GM23338 (cell line): ENCODE measurements around the gene RUBCN. TPM values are rescaled to one million over a fixed set of nuclear protein-coding genes. Genes with fewer than 3 reads are reported as not detected.

Experiments
- ATAC-seq: fragments of 200-7000 bp; cut with Tn5 transposase; 3 replicates; pipeline ENCODE4 v1.9.1; 2020
- DNase-seq: peaks from one replicate; pipeline ENCODE4 v3.0.0-alpha.2; 2015; ENCODE audit warnings: low spot score
- H2AFZ ChIP-seq: fragments of 200-600 bp; sonication (generic); 2 replicates; pipeline ENCODE4 v1.8.0; 2016; ENCODE audit warnings: antibody characterized with exemption, mild to moderate bottlenecking, moderate library complexity
- H3F3A ChIP-seq: fragments of 200-600 bp; sonication (generic); replicated peaks from 2 replicates; pipeline ENCODE4 v1.8.0; 2017; ENCODE audit warnings: antibody characterized with exemption, mixed run types, low read depth
- H3K27ac ChIP-seq: fragments of 200-600 bp; sonication (generic); 2 replicates; pipeline ENCODE4 v1.6.1; 2016; ENCODE audit warnings: low read depth
- H3K27me3 ChIP-seq: fragments of 200-600 bp; sonication (generic); 2 replicates; pipeline ENCODE4 v1.8.0; 2016; ENCODE audit warnings: mild to moderate bottlenecking, mixed run types, moderate library complexity; ENCODE audit not compliant: insufficient read depth
- H3K36me3 ChIP-seq: fragments of 200-600 bp; sonication (generic); 2 replicates; pipeline ENCODE4 v1.8.0; 2016; ENCODE audit warnings: mild to moderate bottlenecking; ENCODE audit not compliant: insufficient read depth
- H3K4me1 ChIP-seq: fragments of 200-600 bp; sonication (generic); 2 replicates; pipeline ENCODE4 v1.8.0; 2016; ENCODE audit warnings: mild to moderate bottlenecking, moderate library complexity; ENCODE audit not compliant: insufficient read depth
- H3K4me2 ChIP-seq: fragments of 200-600 bp; sonication (generic); 2 replicates; pipeline ENCODE4 v1.7.1; 2017; ENCODE audit warnings: mixed run types
- H3K4me3 ChIP-seq: fragments of 200-600 bp; sonication (generic); 2 replicates; pipeline ENCODE4 v1.6.1; 2016; ENCODE audit warnings: mixed run types
- H3K79me2 ChIP-seq: fragments of 200-600 bp; sonication (generic); replicated peaks from 2 replicates; pipeline ENCODE4 v1.8.0; 2017; ENCODE audit warnings: mild to moderate bottlenecking; ENCODE audit not compliant: insufficient read depth
- H3K9me2 ChIP-seq: fragments of 200-600 bp; sonication (generic); 2 replicates; pipeline ENCODE4 v1.8.0; 2017; ENCODE audit not compliant: insufficient read depth
- H4K20me1 ChIP-seq: fragments of 200-600 bp; sonication (generic); replicated peaks from 2 replicates; pipeline ENCODE4 v1.8.0; 2017; ENCODE audit warnings: mild to moderate bottlenecking; ENCODE audit not compliant: insufficient read depth
- H3K27ac Mint-ChIP-seq: 2 replicates; pipeline ENCODE4 v1.8.0; 2020; ENCODE audit warnings: inconsistent platforms, mild to moderate bottlenecking, moderate library complexity, mixed read lengths
- H3K27me3 Mint-ChIP-seq: 3 replicates; pipeline ENCODE4 v1.8.0; 2022; ENCODE audit warnings: low read depth, mild to moderate bottlenecking, moderate library complexity, mixed read lengths, inconsistent platforms; ENCODE audit not compliant: insufficient read depth, poor library complexity
- H3K36me3 Mint-ChIP-seq: 3 replicates; pipeline ENCODE4 v1.8.0; 2021; ENCODE audit warnings: low read depth, mild to moderate bottlenecking, inconsistent platforms, moderate library complexity, mixed read lengths
- H3K4me1 Mint-ChIP-seq: 3 replicates; pipeline ENCODE4 v1.8.0; 2020; ENCODE audit warnings: mild to moderate bottlenecking, inconsistent platforms, mixed read lengths
- H3K4me3 Mint-ChIP-seq: 3 replicates; pipeline ENCODE4 v1.8.0; 2021; ENCODE audit warnings: moderate library complexity, mild to moderate bottlenecking, inconsistent platforms, mixed read lengths
- H3K9me3 Mint-ChIP-seq: 3 replicates; pipeline ENCODE4 v1.8.0; 2020; ENCODE audit warnings: moderate library complexity, mild to moderate bottlenecking, inconsistent platforms, mixed read lengths
- CREB1 ChIP-seq: fragments of 250-450 bp; sonication (Bioruptor Pico); IDR thresholded peaks from 2 replicates; pipeline ENCODE4 v1.5.0; 2020; ENCODE audit warnings: low read depth, mild to moderate bottlenecking, moderate library complexity
- EZH2 ChIP-seq: fragments of 200-600 bp; sonication (generic); IDR thresholded peaks from one replicate; pipeline ENCODE4 v1.8.0; 2017; ENCODE audit warnings: antibody characterized with exemption, mild to moderate bottlenecking, low read depth; ENCODE audit not compliant: unreplicated experiment
- EZH2phosphoT487 ChIP-seq: fragments of 200-600 bp; sonication (generic); IDR thresholded peaks from one replicate; pipeline ENCODE4 v1.8.1; 2018; ENCODE audit warnings: antibody characterized with exemption; ENCODE audit not compliant: unreplicated experiment
- JUNB ChIP-seq: IDR thresholded peaks from one replicate; pipeline ENCODE4 v1.6.1; 2016; ENCODE audit warnings: antibody characterized with exemption; ENCODE audit not compliant: unreplicated experiment
- NANOG ChIP-seq: IDR thresholded peaks from 2 replicates; pipeline ENCODE4 v1.6.1; 2016; ENCODE audit warnings: antibody characterized with exemption, borderline replicate concordance
- POLR2AphosphoS5 ChIP-seq: IDR thresholded peaks from 2 replicates; pipeline ENCODE4 v1.6.1; 2016; ENCODE audit warnings: antibody characterized with exemption, low read depth
- STAT1 ChIP-seq: IDR thresholded peaks from one replicate; pipeline ENCODE4 v1.6.1; 2016; ENCODE audit warnings: antibody characterized with exemption; ENCODE audit not compliant: unreplicated experiment
- ZNF114 ChIP-seq: fragments of 250-450 bp; sonication (Bioruptor Pico); IDR thresholded peaks from 2 replicates; pipeline ENCODE4 v1.5.0; 2020; ENCODE audit warnings: mild to moderate bottlenecking, moderate library complexity
- ZNF331 ChIP-seq: fragments of 250-450 bp; sonication (Bioruptor Pico); IDR thresholded peaks from 2 replicates; pipeline ENCODE4 v1.5.0; 2020; ENCODE audit warnings: low read depth, mild to moderate bottlenecking, moderate library complexity
- polyA plus RNA-seq: library from polyadenylated mRNA; unstranded; fragments of >200 nt; fragmentation: Nextera tagmentation; extraction: Ambion mirVana; gene quantifications from 2 replicates; pipeline ENCODE4 v1.2.1, GENCODE V29; 2016
- total RNA-seq: library from RNA; depleted of rRNA; stranded (reverse); fragments of >200 nt; shearing (Covaris generic); gene quantifications from 2 replicates; pipeline ENCODE4 v1.2.3, GENCODE V29; 2014
- TF ChIP-seq, protein P1 (sequence below): IDR thresholded peaks from 2 replicates; pipeline ENCODE4 v1.6.1; 2016; ENCODE audit warnings: antibody characterized with exemption
- TF ChIP-seq, protein P2 (sequence below): fragments of 250-450 bp; sonication (Bioruptor Pico); IDR thresholded peaks from 2 replicates; pipeline ENCODE4 v1.5.0; 2020; ENCODE audit warnings: mild to moderate bottlenecking, moderate library complexity
- TF ChIP-seq, protein P3 (sequence below), 2 experiments: fragments of 200-600 bp in 1 of 2; sonication (generic) in 1 of 2; conservative IDR thresholded peaks; 2 replicates each; pipeline versions ENCODE4 v1.5.1 to v1.6.1; 2016 to 2017; ENCODE audit warnings: antibody characterized with exemption in 2 of 2, low read depth in 2 of 2, mild to moderate bottlenecking in 2 of 2, moderate library complexity in 1 of 2
- TF ChIP-seq, protein P4 (sequence below): IDR thresholded peaks from one replicate; pipeline ENCODE4 v1.6.1; 2018; ENCODE audit warnings: antibody characterized with exemption; ENCODE audit not compliant: unreplicated experiment

Gene RUBCN
- total and polyA plus RNA-seq, 2 experiments from 2014 or later: 13.1 to 33.2 TPM

DNA sequence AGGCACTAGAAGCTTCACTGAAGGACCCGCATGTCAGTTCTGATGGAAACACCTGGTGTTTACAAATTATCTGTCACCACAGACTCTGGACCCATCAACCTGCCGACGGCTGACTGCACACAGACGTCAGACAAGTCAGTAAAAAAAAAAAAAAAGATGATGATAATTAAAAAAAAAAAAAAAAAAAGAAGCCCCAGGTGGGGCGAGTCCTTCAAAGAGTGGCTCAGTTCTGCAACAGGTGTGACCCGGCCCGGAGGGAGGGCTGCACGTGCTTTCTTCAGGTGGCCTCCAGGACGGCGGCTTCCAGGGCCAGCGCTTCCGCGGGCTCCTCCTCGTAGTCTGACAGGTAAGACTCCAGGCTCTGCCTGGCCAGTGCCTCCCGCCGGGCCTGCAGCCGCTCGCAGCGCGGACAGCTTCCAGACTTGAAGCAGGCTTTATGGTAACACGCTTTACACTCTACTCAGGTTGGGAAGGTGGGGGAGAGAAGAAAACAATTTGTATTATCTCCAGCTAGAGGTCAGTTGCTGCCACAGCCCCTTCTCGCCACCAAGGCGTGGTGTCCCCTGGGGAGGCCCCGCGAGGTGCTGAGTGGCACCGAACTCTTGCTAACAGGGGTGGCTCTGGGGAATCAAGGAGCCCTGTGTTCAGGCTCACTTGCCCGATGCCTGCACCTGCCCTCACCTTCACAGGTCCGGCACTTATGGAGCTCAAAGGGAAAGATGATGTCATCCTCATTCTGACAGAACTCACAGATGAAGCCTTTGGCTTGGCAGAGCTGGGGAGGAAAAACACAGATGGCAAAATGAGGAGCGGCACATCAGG lies 61.8 kb downstream of the RUBCN start:
- TF ChIP-seq NANOG: no peak
- TF ChIP-seq, protein P1, sequence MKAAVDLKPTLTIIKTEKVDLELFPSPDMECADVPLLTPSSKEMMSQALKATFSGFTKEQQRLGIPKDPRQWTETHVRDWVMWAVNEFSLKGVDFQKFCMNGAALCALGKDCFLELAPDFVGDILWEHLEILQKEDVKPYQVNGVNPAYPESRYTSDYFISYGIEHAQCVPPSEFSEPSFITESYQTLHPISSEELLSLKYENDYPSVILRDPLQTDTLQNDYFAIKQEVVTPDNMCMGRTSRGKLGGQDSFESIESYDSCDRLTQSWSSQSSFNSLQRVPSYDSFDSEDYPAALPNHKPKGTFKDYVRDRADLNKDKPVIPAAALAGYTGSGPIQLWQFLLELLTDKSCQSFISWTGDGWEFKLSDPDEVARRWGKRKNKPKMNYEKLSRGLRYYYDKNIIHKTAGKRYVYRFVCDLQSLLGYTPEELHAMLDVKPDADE: no peak
- TF ChIP-seq JUNB: no peak
- TF ChIP-seq, protein P2, sequence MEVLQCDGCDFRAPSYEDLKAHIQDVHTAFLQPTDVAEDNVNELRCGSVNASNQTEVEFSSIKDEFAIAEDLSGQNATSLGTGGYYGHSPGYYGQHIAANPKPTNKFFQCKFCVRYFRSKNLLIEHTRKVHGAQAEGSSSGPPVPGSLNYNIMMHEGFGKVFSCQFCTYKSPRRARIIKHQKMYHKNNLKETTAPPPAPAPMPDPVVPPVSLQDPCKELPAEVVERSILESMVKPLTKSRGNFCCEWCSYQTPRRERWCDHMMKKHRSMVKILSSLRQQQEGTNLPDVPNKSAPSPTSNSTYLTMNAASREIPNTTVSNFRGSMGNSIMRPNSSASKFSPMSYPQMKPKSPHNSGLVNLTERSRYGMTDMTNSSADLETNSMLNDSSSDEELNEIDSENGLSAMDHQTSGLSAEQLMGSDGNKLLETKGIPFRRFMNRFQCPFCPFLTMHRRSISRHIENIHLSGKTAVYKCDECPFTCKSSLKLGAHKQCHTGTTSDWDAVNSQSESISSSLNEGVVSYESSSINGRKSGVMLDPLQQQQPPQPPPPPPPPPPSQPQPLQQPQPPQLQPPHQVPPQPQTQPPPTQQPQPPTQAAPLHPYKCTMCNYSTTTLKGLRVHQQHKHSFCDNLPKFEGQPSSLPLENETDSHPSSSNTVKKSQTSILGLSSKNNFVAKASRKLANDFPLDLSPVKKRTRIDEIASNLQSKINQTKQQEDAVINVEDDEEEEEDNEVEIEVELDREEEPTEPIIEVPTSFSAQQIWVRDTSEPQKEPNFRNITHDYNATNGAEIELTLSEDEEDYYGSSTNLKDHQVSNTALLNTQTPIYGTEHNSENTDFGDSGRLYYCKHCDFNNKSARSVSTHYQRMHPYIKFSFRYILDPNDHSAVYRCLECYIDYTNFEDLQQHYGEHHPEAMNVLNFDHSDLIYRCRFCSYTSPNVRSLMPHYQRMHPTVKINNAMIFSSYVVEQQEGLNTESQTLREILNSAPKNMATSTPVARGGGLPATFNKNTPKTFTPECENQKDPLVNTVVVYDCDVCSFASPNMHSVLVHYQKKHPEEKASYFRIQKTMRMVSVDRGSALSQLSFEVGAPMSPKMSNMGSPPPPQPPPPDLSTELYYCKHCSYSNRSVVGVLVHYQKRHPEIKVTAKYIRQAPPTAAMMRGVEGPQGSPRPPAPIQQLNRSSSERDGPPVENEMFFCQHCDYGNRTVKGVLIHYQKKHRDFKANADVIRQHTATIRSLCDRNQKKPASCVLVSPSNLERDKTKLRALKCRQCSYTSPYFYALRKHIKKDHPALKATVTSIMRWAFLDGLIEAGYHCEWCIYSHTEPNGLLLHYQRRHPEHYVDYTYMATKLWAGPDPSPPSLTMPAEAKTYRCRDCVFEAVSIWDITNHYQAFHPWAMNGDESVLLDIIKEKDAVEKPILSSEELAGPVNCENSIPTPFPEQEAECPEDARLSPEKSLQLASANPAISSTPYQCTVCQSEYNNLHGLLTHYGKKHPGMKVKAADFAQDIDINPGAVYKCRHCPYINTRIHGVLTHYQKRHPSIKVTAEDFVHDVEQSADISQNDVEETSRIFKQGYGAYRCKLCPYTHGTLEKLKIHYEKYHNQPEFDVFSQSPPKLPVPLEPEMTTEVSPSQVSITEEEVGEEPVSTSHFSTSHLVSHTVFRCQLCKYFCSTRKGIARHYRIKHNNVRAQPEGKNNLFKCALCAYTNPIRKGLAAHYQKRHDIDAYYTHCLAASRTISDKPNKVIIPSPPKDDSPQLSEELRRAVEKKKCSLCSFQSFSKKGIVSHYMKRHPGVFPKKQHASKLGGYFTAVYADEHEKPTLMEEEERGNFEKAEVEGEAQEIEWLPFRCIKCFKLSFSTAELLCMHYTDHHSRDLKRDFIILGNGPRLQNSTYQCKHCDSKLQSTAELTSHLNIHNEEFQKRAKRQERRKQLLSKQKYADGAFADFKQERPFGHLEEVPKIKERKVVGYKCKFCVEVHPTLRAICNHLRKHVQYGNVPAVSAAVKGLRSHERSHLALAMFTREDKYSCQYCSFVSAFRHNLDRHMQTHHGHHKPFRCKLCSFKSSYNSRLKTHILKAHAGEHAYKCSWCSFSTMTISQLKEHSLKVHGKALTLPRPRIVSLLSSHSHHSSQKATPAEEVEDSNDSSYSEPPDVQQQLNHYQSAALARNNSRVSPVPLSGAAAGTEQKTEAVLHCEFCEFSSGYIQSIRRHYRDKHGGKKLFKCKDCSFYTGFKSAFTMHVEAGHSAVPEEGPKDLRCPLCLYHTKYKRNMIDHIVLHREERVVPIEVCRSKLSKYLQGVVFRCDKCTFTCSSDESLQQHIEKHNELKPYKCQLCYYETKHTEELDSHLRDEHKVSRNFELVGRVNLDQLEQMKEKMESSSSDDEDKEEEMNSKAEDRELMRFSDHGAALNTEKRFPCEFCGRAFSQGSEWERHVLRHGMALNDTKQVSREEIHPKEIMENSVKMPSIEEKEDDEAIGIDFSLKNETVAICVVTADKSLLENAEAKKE (CRISPR knock-in tag): no peak
- TF ChIP-seq, protein P3, sequence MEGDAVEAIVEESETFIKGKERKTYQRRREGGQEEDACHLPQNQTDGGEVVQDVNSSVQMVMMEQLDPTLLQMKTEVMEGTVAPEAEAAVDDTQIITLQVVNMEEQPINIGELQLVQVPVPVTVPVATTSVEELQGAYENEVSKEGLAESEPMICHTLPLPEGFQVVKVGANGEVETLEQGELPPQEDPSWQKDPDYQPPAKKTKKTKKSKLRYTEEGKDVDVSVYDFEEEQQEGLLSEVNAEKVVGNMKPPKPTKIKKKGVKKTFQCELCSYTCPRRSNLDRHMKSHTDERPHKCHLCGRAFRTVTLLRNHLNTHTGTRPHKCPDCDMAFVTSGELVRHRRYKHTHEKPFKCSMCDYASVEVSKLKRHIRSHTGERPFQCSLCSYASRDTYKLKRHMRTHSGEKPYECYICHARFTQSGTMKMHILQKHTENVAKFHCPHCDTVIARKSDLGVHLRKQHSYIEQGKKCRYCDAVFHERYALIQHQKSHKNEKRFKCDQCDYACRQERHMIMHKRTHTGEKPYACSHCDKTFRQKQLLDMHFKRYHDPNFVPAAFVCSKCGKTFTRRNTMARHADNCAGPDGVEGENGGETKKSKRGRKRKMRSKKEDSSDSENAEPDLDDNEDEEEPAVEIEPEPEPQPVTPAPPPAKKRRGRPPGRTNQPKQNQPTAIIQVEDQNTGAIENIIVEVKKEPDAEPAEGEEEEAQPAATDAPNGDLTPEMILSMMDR (conservative IDR thresholded peaks at IDR 0.05; ENCODE audit: low read depth in 2 of 2): no peak
- TF ChIP-seq CREB1 (CRISPR knock-in tag): no peak
- no peak for TF ChIP-seq STAT1
- no peak for TF ChIP-seq ZNF114
- TF ChIP-seq EZH2phosphoT487: no peak
- no peak for TF ChIP-seq ZNF331
- TF ChIP-seq, protein P4, sequence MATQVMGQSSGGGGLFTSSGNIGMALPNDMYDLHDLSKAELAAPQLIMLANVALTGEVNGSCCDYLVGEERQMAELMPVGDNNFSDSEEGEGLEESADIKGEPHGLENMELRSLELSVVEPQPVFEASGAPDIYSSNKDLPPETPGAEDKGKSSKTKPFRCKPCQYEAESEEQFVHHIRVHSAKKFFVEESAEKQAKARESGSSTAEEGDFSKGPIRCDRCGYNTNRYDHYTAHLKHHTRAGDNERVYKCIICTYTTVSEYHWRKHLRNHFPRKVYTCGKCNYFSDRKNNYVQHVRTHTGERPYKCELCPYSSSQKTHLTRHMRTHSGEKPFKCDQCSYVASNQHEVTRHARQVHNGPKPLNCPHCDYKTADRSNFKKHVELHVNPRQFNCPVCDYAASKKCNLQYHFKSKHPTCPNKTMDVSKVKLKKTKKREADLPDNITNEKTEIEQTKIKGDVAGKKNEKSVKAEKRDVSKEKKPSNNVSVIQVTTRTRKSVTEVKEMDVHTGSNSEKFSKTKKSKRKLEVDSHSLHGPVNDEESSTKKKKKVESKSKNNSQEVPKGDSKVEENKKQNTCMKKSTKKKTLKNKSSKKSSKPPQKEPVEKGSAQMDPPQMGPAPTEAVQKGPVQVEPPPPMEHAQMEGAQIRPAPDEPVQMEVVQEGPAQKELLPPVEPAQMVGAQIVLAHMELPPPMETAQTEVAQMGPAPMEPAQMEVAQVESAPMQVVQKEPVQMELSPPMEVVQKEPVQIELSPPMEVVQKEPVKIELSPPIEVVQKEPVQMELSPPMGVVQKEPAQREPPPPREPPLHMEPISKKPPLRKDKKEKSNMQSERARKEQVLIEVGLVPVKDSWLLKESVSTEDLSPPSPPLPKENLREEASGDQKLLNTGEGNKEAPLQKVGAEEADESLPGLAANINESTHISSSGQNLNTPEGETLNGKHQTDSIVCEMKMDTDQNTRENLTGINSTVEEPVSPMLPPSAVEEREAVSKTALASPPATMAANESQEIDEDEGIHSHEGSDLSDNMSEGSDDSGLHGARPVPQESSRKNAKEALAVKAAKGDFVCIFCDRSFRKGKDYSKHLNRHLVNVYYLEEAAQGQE: no peak
- TF ChIP-seq EZH2: no peak
- TF ChIP-seq POLR2AphosphoS5: no peak
- Mint-ChIP-seq H3K4me3 (no peak overlapping the region), H3K27me3 (peaks cover 10% of the 10 kb centered on the region)

More for the DNA sequence above, 61.8 kb downstream of the RUBCN start:
- Histone ChIP-seq H3K4me3 (no peak overlapping the region), H3F3A (0 out of 2 replicates have a peak, but pooled peaks cover 3% of the 10 kb centered on the region), H2AFZ (no peak overlapping the region), H3K27ac (no peak overlapping the region), H3K9me2 (no peaks in the 10 kb centered on the region), H3K36me3 (peaks cover 13% of the 10 kb centered on the region; the same call in 1 of the 2 replicates), H3K27me3 (no peaks in the 10 kb centered on the region), H3K4me1 (no peaks in the 10 kb centered on the region), H3K4me2 (no peak overlapping the region), H3K79me2 (no peaks in the 10 kb centered on the region), H4K20me1 (no peaks in the 10 kb centered on the region; the same call in 1 of the 2 replicates)
- H3K9me3 Mint-ChIP-seq: peaks cover 12% of the 10 kb centered on the region
- DNase-seq: no peak
- no peaks in the 10 kb centered on the region for H3K4me1 Mint-ChIP-seq
- no peak for ATAC-seq
- peaks cover 44% of the 10 kb centered on the region for H3K36me3 Mint-ChIP-seq
- no peak overlapping the region for H3K27ac Mint-ChIP-seq
